Liver (tissue), 9 donors: ENCODE results near the gene ALDH1A1. TPM values are rescaled to one million over a fixed set of nuclear protein-coding genes. Genes with fewer than 3 reads are reported as not detected.
A peak's percentile ranks its signal among the peaks of the same experiment; 100 is the strongest.

ENCODE experiments used
- DNase-seq: peaks from one replicate; pipeline ENCODE4 v3.0.0-alpha.2; 2017; ENCODE audit warnings: low spot score
- H3K27ac ChIP-seq, 2 donors: one replicate each; pipeline ENCODE4 v1.7.0; 2013; ENCODE audit warnings: inconsistent platforms in 2 of 2, low read length in 2 of 2, control low read depth in 1 of 2, low read depth in 1 of 2, mild to moderate bottlenecking in 1 of 2
- H3K27me3 ChIP-seq, 4 donors: one replicate each; pipeline versions ENCODE4 v1.6.1 to v1.7.0; 2013; ENCODE audit warnings: low read length in 3 of 4, inconsistent platforms in 1 of 4, mild to moderate bottlenecking in 1 of 4, moderate library complexity in 1 of 4; ENCODE audit not compliant: control insufficient read depth in 4 of 4, insufficient read depth in 4 of 4
- H3K36me3 ChIP-seq, 4 donors: one replicate each; pipeline versions ENCODE4 v1.6.1 to v1.7.0; 2013; ENCODE audit warnings: low read length in 3 of 4, mild to moderate bottlenecking in 3 of 4, low read depth in 1 of 4, moderate library complexity in 1 of 4; ENCODE audit not compliant: control insufficient read depth in 4 of 4, insufficient read depth in 3 of 4
- H3K4me1 ChIP-seq, 4 donors: one replicate each; pipeline versions ENCODE4 v1.6.1 to v1.7.0; 2013; ENCODE audit warnings: low read length in 3 of 4, mild to moderate bottlenecking in 3 of 4, moderate library complexity in 1 of 4; ENCODE audit not compliant: control insufficient read depth in 4 of 4, insufficient read depth in 4 of 4
- H3K4me3 ChIP-seq, 3 donors: one replicate each; pipeline versions ENCODE4 v1.6.1 to v1.7.0; 2013; ENCODE audit warnings: low read length in 3 of 3, control low read depth in 1 of 3, low read depth in 1 of 3, mild to moderate bottlenecking in 1 of 3
- H3K9ac ChIP-seq, 2 donors: one replicate each; pipeline ENCODE4 v1.7.0; 2013; ENCODE audit warnings: low read length in 2 of 2, mild to moderate bottlenecking in 2 of 2, moderate library complexity in 2 of 2, control low read depth in 1 of 2, low read depth in 1 of 2
- H3K9me3 ChIP-seq, 4 donors: one replicate each; pipeline versions ENCODE4 v1.6.1 to v1.7.0; 2013; ENCODE audit warnings: low read length in 3 of 4; ENCODE audit not compliant: control insufficient read depth in 4 of 4
- ATF3 ChIP-seq: IDR thresholded peaks from 2 replicates; pipeline ENCODE4 v1.6.1; 2016; ENCODE audit warnings: antibody characterized with exemption
- EGR1 ChIP-seq, 2 donors: IDR thresholded peaks; 2 replicates each; pipeline ENCODE4 v1.6.1; 2016 to 2018; ENCODE audit warnings: antibody characterized with exemption in 2 of 2, low read depth in 2 of 2
- FOXA1 ChIP-seq: IDR thresholded peaks from 2 replicates; pipeline ENCODE4 v1.6.1; 2016; ENCODE audit warnings: antibody characterized with exemption
- FOXA2 ChIP-seq: IDR thresholded peaks from 2 replicates; pipeline ENCODE4 v1.6.1; 2016; ENCODE audit warnings: antibody characterized with exemption
- GABPA ChIP-seq, 2 donors: IDR thresholded peaks in 1 of 2; conservative IDR thresholded peaks in 1 of 2; 2 replicates each; pipeline ENCODE4 v1.6.1; 2016; ENCODE audit warnings: antibody characterized with exemption in 2 of 2, mild to moderate bottlenecking in 1 of 2, moderate library complexity in 1 of 2
- HNF4A ChIP-seq, 2 donors: conservative IDR thresholded peaks; 2 replicates each; pipeline ENCODE4 v1.6.1; 2016; ENCODE audit warnings: antibody characterized with exemption in 2 of 2, mild to moderate bottlenecking in 2 of 2
- HNF4G ChIP-seq: IDR thresholded peaks from 2 replicates; pipeline ENCODE4 v1.6.1; 2016; ENCODE audit warnings: antibody characterized with exemption
- JUND ChIP-seq, 2 donors: IDR thresholded peaks; 2 replicates each; pipeline ENCODE4 v1.6.1; 2016; ENCODE audit warnings: antibody characterized with exemption in 2 of 2
- MAX ChIP-seq: IDR thresholded peaks from 2 replicates; pipeline ENCODE4 v1.6.1; 2016; ENCODE audit warnings: antibody characterized with exemption
- NR2F2 ChIP-seq: IDR thresholded peaks from 2 replicates; pipeline ENCODE4 v1.6.1; 2016; ENCODE audit warnings: antibody characterized with exemption
- RAD21 ChIP-seq, 2 donors: IDR thresholded peaks; 2 replicates each; pipeline ENCODE4 v1.6.1; 2016; ENCODE audit warnings: antibody characterized with exemption in 2 of 2, mild to moderate bottlenecking in 2 of 2
- REST ChIP-seq: IDR thresholded peaks from 2 replicates; pipeline ENCODE4 v1.6.1; 2016; ENCODE audit warnings: antibody characterized with exemption, mild to moderate bottlenecking
- RXRA ChIP-seq, 2 donors: IDR thresholded peaks; 2 replicates each; pipeline ENCODE4 v1.6.1; 2017 to 2018; ENCODE audit warnings: antibody characterized with exemption in 2 of 2, mild to moderate bottlenecking in 1 of 2
- SP1 ChIP-seq: IDR thresholded peaks from 2 replicates; pipeline ENCODE4 v1.6.1; 2018; ENCODE audit warnings: antibody characterized with exemption, mild to moderate bottlenecking
- WGBS: extraction: QIAGEN DNeasy Blood & Tissue Kit; methylation state at CpG from one replicate; pipeline ENCODE4 v1.1.7; 2013; 5-methylcytosine and 5-hydroxymethylcytosine counted together
- polyA plus RNA-seq, 2 donors: library from polyadenylated mRNA; stranded (reverse) in 1 of 2; unstranded in 1 of 2; fragments of 200-250 nt in 1 of 2; fragments of >200 nt in 1 of 2; fragmentation: Nextera tagmentation in 1 of 2; extraction: Ambion mirVana in 1 of 2; gene quantifications; one replicate each; pipeline versions ENCODE4 v1.2.1 to v1.2.3, GENCODE V29; 2013 to 2015
- total RNA-seq, 2 donors: library from RNA; depleted of rRNA; stranded (reverse); fragments of >200 nt; gene quantifications; one replicate each; pipeline ENCODE4 v1.2.3, GENCODE V29; 2014
- TF ChIP-seq, protein P1 (sequence below): IDR thresholded peaks from 2 replicates; pipeline ENCODE4 v1.6.1; 2016; ENCODE audit warnings: antibody characterized with exemption
- TF ChIP-seq, protein P2 (sequence below): fragments of 150-350 bp; IDR thresholded peaks from 2 replicates; pipeline ENCODE4 v1.5.1; 2017; ENCODE audit warnings: improper control_type of control experiment, low read depth, low read length; ENCODE audit not compliant: missing input control
- donor health status: healthy.
- donor health status: healthy.
- donor health status: healthy.
- donor health status: healthy.
- donor health status: healthy.

Gene ALDH1A1
- total and polyA plus RNA-seq, 4 donors: 118 to 433 (median 193) TPM

GRCh38 chr9:72933730-72934665, 18.9 kb downstream of the ALDH1A1 start:
- H3K4me1 ChIP-seq: peaks cover 5 to 50% (median 41%) of the 10 kb centered on the region in 4 donors
- TF ChIP-seq RXRA (IDR thresholded peaks at IDR 0.05): peak in 1 of 2 donors; percentile 53
- TF ChIP-seq ATF3: no peak
- no peak for TF ChIP-seq FOXA2
- TF ChIP-seq HNF4G: peak; percentile 32
- no peak for TF ChIP-seq REST
- TF ChIP-seq HNF4A (conservative IDR thresholded peaks at IDR 0.05): peak; percentile 66 to 81
- TF ChIP-seq RAD21 (IDR thresholded peaks at IDR 0.05): peak in 1 of 2 donors; percentile 5
- TF ChIP-seq, protein P1, sequence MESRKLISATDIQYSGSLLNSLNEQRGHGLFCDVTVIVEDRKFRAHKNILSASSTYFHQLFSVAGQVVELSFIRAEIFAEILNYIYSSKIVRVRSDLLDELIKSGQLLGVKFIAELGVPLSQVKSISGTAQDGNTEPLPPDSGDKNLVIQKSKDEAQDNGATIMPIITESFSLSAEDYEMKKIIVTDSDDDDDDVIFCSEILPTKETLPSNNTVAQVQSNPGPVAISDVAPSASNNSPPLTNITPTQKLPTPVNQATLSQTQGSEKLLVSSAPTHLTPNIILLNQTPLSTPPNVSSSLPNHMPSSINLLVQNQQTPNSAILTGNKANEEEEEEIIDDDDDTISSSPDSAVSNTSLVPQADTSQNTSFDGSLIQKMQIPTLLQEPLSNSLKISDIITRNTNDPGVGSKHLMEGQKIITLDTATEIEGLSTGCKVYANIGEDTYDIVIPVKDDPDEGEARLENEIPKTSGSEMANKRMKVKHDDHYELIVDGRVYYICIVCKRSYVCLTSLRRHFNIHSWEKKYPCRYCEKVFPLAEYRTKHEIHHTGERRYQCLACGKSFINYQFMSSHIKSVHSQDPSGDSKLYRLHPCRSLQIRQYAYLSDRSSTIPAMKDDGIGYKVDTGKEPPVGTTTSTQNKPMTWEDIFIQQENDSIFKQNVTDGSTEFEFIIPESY: no peak
- H3K27me3 ChIP-seq: no peaks in the 10 kb centered on the region
- no peak overlapping the region for H3K4me3 ChIP-seq
- DNase-seq: no peak
- H3K9ac ChIP-seq: no peak overlapping the region
- 69% methylated on average over 4 of the region's 4 CpGs for WGBS
- no peak overlapping the region for H3K27ac ChIP-seq
- peaks cover 2 to 20% (median 12%) of the 10 kb centered on the region in 4 donors for H3K36me3 ChIP-seq
- H3K9me3 ChIP-seq: no peaks in the 10 kb centered on the region

DNA sequence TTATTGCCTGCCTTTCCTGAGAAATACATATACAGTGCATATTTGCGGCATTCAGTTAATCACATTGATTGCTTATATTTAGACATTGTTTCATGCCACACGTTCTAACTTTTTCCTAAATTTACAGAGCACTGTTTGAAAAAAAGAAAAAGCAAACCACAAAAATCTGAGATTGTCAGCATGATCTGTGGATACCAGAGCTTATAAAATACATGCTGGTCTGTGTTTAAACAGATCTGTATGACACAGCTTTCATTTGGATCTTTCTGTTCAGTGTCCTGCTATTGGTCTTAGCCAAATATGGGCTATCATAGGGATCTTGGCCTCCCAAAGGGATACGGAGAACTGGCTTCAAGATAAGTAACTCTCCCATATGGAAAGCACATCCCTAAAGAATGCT, 20.2 kb downstream of the ALDH1A1 start:
- H3K4me3 ChIP-seq: no peak overlapping the region
- TF ChIP-seq FOXA1 (no peak), EGR1 (IDR thresholded peaks at IDR 0.05; ENCODE audit: low read depth in 2 of 2) (no peak), MAX (no peak), FOXA2 (no peak), RAD21 (IDR thresholded peaks at IDR 0.05) (no peak), SP1 (no peak), ATF3 (no peak), GABPA (IDR thresholded peaks at IDR 0.05 in 1 of 2, conservative IDR thresholded peaks at IDR 0.05 in 1 of 2) (no peak), JUND (IDR thresholded peaks at IDR 0.05) (no peak), NR2F2 (no peak), HNF4G (no peak), RXRA (IDR thresholded peaks at IDR 0.05) (no peak)
- TF ChIP-seq, protein P2, sequence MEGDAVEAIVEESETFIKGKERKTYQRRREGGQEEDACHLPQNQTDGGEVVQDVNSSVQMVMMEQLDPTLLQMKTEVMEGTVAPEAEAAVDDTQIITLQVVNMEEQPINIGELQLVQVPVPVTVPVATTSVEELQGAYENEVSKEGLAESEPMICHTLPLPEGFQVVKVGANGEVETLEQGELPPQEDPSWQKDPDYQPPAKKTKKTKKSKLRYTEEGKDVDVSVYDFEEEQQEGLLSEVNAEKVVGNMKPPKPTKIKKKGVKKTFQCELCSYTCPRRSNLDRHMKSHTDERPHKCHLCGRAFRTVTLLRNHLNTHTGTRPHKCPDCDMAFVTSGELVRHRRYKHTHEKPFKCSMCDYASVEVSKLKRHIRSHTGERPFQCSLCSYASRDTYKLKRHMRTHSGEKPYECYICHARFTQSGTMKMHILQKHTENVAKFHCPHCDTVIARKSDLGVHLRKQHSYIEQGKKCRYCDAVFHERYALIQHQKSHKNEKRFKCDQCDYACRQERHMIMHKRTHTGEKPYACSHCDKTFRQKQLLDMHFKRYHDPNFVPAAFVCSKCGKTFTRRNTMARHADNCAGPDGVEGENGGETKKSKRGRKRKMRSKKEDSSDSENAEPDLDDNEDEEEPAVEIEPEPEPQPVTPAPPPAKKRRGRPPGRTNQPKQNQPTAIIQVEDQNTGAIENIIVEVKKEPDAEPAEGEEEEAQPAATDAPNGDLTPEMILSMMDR: no peak
- TF ChIP-seq, protein P1: no peak
- WGBS: 80% methylated on average over 3 of the region's 3 CpGs
- H3K9me3 ChIP-seq: no peaks in the 10 kb centered on the region
- peaks cover 2 to 30% (median 19%) of the 10 kb centered on the region in 4 donors for H3K36me3 ChIP-seq
- H3K27me3 ChIP-seq: no peaks in the 10 kb centered on the region
- H3K27ac ChIP-seq: no peak overlapping the region
- H3K4me1 ChIP-seq: peaks cover 3 to 41% (median 35%) of the 10 kb centered on the region in 4 donors
- no peak for DNase-seq
- no peak overlapping the region for H3K9ac ChIP-seq
